ENCODE data around the gene WDR43.
A peak's percentile ranks its signal among the peaks of the same experiment; 100 is the strongest.

WDR43 gene, protein sequence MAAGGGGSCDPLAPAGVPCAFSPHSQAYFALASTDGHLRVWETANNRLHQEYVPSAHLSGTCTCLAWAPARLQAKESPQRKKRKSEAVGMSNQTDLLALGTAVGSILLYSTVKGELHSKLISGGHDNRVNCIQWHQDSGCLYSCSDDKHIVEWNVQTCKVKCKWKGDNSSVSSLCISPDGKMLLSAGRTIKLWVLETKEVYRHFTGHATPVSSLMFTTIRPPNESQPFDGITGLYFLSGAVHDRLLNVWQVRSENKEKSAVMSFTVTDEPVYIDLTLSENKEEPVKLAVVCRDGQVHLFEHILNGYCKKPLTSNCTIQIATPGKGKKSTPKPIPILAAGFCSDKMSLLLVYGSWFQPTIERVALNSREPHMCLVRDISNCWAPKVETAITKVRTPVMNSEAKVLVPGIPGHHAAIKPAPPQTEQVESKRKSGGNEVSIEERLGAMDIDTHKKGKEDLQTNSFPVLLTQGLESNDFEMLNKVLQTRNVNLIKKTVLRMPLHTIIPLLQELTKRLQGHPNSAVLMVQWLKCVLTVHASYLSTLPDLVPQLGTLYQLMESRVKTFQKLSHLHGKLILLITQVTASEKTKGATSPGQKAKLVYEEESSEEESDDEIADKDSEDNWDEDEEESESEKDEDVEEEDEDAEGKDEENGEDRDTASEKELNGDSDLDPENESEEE

DNA sequence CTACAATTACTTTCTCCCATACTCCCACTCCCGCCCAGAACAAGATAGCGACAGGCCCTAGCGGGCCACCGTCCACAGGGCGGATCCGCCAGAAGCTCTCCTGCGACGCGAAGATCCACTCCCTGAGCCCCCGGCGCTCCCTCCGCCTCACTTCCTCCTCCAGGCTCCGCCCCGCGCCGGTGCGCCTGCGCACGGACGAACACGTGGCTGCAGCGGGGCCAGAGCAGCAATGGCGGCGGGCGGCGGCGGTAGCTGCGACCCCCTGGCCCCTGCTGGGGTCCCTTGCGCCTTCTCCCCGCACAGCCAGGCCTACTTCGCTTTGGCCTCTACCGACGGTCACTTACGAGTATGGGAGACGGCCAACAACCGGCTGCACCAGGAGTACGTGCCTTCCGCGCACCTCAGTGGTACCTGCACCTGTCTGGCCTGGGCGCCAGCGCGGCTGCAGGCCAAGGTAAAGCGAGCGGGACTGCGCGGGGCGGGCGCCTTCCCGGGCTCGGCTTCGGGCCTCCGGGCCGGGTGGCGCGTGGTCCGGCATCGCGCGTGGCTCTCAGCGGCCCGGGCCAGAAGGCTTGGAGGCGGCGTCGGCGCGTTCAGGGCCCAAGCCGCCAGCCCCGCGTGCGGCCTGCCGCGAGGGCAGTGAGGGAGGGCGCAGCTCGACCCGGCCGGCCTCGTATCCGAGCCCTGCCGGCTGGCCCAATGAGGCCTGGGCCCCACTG is at the start of gene WDR43:
Gene WDR43, plus strand, starts transcription at position 198 of the 719 bp plus-strand sequence. Its CDS starts 32 bp downstream, at position 230.
- peak; percentile 95 to 97 (median 96) for DNase-seq (ENCODE audit: low read depth in 3 of 3)

DNA sequence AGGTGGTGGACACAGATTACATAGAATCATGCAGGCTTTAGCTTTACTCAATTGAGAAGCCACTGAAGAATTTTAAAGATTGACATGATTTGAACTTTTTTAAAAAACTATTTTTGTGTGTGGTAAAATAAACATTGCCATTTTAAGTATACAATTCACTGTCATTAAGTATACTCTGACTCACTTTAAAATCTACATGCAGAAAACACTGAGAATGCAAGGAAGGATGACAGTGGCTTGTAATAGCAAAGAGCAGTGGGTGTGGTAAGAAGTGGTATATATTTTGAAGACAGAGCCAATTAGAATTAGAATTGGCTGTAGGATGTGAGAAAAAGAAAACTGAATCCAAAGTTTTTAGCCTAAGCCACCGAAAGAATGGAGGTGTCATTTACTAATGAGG is 39.3 kb upstream of the WDR43 start:
- DNase-seq (ENCODE audit: low read depth in 3 of 3): no peak

DNA sequence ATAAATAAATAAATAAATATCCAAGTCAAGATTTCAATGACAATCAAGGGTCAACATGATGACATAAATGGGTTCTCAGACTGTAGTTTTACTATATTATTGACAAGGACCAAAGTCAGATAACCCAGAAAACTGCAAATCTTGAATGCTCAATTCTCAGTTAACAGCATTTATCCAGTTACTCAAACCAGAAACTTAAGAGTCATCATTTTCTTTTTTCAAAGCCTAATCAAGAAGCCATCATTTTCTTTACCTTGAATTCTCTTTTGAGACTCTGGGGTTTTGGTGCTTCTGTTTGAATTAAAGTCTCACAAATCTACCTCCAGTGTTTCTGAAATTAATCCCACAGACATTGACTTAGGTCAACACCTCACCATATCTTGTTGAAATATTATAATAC is 38.5 kb upstream of the WDR43 start:
- no peak for DNase-seq (ENCODE audit: low read depth in 3 of 3)

DNA sequence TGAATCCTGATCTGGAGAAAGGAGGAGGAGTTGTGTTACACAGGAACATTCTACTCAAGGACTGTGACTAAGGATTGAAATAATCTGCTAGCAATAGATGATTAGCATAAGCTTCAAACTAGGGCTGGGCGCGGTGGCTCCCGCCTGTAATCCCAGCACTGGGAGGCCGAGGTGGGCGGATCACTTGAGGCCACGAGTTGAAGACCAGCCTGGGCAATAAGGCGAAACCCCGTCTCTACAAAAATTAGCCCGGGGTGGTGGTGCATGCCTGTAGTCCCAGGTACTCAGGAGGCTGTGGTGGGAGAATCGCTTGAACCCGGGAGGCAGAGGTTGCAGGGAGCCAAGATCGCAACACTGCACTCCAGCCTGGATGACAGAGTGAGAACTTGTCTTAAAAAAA is 25.9 kb upstream of the WDR43 start:
- DNase-seq (ENCODE audit: low read depth in 3 of 3): no peak

DNA sequence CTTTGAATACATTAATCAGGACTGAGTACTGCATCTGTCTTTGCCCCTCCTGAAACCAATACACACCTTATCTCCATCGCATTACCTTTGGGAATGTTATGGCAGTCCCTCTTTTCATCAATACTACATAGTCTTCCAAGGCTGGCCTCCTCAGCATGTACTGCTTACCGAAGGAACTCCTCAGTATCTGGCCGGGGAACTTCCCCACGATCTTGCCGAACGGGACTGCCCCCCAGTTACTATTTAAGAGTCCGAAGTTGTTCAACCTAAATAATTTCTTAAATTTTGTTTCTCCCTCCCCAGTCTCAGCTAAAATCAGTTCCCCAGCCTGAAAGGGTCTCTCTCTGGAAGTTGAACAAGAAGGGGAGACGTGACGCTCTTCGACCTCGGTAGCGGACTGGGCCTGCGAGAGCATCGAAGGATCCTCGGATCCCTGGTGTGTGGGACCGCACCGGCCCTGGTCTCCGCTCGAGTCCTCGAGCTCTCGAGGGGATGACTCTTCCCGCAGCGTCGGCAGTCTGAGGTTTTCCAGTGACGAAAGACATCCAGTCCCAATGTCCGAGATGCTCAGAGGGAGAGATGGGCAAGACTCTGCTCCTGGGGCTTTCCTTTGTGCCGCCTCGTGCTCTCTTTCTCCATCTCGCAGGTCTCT is 24.8 kb upstream of the WDR43 start:
- DNase-seq (ENCODE audit: low read depth in 3 of 3): peak in 1 of 3 experiments; percentile 12

DNA sequence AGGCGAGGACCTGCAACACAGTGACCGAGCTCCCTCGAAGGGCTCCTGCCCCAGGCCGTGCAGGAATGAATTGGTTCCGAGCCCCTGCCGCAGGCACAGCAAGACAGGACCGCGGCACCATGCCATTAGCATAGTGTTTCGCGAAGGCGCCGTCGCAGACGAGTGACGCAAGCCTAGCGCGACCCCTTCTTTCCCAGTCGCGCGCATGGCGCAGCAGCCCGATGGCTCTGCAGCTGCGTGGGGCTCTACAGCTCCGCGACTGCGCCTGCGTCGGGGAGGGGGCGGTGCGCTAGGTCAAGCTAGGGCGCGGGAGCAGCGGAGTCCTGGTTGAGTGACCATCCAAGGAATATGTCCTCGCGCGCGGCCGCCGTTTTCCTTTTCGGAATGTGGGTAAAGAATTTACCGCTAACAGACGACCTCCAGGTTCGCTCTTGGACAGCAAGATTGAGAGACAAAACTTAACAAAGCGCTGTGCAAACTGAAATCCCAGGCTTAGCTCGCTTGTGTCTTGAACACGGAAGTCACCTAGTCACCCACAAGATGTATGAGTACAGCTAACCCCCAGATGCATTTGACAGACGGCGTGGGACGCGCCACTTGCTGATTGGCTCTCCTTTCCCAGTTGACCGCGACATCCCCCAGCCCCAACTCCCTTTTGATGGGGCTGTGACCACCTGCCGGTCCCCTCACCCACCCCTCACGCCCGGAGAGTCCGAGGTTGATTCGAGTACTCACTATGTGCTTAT is 24.1 kb upstream of the WDR43 start, which contains the start of gene TRMT61B:
Gene TRMT61B, minus strand, starts transcription at position 164 of the 746 bp plus-strand sequence. Its CDS starts 32 bp downstream, at position 132.
- peak; percentile 93 to 97 (median 97) for DNase-seq (ENCODE audit: low read depth in 3 of 3)

DNA sequence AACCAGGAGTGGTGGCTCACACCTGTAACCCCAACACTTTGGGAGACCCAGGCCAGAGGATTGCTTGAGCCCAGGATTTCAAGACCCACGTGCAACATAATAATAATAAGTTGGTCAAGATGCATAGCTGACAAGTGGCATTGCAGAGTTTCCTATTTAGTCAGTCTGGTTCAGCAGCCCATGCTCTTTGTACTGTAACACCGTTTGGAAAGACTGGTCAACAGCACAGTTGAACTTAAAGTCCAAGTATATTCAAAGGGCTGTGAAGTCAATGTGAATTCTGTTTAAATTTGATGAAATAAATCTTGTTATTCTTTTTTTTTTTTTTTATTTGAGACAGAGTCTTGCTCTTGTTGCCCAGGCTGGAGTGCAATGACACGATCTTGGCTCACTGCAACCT is 22.8 kb upstream of the WDR43 start:
- no peak for DNase-seq (ENCODE audit: low read depth in 3 of 3)

DNA sequence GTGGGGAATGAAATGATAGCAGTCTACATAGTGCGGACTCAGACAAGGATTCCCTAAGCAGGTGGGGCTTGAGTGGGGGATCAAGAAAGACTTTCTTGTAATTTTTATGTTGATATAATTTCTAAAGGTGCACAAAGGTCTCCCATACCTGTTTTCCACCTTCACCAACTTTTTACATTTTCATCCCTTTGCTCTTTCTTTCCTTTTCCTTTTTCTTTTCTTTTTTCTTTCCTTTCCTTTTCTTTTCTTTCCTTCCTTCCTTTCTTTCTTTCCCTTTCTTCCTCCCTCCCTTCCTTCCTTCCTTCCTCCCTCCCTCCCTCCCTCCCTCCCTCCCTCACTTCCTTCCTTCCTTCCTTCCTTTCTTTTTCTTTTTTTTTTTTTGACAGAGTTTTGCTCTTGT is 14.3 kb upstream of the WDR43 start:
- no peak for DNase-seq (ENCODE audit: low read depth in 3 of 3)

DNA sequence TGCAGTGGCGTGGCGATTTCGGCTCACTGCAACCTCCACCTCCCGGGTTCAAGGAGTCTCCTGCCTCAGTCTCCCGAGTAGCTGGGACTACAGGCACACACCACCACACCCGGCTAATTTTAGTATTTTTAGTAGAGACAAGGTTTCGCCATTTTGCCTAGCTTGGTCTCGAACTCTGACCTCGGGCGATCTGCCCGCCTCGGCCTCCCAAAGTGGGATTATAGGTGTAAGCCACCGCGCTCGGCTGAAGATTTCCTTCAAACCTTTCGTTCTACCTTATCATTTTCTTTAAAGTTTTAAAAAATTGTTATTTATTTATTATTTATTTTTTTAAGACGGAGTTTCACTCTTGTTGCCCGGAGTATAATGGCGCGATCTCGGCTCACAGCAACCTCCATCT is 979 bp upstream of the WDR43 start:
- no peak for DNase-seq (ENCODE audit: low read depth in 3 of 3)

DNA sequence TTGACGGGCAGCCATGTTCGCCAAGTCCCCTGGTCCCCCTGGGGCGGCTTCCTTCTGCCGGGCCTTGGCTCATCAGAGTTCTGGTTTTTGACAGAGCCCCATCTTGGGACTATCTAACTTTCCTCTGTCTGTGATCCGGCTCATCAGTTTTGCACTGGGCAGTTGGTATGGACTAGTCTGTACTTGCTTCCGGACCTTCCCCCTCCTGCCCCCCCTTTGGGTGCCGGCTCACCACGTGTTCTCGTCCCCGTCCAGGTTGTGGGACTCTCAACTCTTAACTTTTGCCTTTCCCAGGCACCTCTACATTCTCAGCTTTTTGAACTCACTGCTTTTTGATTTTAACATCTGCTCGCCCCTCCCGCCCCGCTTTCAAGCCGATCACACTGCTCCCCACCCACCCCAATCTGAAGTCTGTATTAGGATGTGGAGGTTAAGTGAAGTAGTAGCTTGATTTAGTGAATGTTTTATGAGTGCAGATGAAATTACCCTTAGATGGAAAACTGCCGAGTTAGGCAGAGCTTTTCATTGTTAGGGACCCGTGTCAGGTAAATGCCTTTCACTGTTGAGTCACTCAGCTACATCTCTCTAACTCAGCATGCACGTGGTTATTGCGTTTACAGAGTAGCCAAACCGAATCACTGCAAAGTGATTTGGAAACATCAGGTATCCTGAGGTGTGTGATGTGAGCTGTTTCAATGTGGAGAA is 874 bp downstream of the WDR43 start:
- DNase-seq (ENCODE audit: low read depth in 3 of 3): peak; percentile 11 to 41 (median 40)

DNA sequence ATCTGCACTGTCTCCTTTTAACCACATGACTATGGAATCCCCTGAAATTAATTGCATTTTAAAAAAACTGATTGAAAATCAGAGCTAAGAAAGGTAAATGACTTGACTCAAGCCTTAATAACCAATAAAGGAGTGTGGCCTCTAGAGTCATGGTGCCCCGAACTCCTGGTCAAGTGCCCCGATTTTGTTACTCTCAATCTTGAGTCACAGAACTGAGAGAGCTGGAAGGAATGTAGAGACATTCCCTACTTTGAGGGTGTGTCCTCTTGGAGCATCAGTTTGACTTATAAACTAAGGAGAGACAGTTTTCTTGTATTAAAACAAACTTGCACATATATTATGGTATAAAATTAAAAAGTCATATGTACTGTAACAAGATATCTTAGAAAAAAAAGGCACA is 2.4 kb downstream of the WDR43 start:
- no peak for DNase-seq (ENCODE audit: low read depth in 3 of 3)

DNA sequence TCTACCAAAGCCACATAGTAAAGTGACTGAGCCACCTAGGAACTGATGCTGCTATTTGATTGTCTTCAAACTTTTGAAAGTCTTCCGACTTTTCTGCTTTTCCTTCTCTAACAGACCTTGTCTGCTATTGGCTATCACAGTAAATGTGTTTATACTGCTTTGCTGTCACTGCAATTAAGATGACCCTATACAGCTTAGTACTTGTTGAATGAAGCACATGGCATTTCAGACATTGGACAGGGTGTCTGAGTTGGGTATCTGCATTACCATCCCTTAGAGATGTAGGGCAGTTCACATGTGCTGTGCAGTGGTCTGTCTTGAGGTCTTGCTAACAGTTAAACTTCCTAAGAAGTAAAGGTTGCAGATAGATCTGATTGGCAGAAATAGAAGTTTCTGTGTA is 3.6 kb downstream of the WDR43 start:
- DNase-seq (ENCODE audit: low read depth in 3 of 3): no peak

DNA sequence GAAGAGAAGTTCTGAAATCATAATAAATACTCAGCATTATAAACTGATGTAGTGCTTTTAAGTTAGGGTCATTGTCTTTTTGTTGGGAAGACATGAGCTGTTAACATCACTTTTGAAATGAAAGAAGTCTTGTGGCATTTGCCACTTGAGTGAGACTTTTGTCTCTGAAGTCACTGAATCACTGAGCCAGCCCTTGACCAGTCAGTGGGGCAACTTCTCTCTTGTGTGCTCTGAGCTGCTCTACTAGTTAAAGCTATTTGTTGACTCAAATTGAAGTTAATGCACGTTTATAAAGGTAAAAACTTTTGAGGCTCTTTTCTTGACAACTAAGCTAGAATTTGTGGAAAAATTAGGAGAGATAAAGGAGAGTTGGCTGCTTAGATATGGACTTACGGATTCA is 6.7 kb downstream of the WDR43 start:
- DNase-seq (ENCODE audit: low read depth in 3 of 3): no peak

DNA sequence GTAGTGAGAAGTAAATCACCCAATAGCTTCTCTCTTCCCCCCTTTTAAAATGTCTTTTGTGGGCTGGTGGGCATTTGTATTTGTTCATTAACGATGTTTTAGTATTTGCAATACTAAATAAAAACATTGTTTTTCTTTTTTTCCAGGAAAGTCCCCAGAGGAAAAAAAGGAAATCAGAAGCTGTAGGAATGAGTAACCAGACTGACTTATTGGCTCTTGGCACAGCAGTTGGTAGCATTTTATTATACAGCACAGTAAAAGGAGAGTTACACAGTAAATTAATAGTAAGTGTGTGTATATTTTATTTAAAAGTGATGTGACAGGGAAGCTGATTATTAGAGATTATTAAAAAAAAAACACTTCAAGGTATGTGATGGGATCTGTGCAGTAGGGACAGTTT is 7.4 kb downstream of the WDR43 start:
- DNase-seq (ENCODE audit: low read depth in 3 of 3): no peak

DNA sequence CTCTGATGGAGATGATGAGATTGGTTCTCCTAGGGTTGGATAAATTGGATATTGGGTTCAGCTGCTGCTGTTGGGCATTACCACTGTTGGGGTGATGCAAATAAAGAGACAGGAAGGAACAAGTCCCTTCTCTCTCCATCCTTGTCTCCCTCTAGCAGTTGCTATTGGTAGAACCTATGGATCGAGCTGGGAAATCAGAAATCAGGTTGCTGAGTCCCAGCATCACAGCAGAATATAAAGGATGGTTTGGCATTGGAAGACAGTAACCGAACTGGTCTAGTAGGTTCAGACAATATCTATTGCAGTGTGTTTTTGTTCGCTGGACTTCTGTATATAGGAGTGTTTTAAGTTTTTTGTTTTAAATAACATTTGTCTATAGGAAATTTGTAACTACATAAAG is 8.1 kb downstream of the WDR43 start:
- no peak for DNase-seq (ENCODE audit: low read depth in 3 of 3)

DNA sequence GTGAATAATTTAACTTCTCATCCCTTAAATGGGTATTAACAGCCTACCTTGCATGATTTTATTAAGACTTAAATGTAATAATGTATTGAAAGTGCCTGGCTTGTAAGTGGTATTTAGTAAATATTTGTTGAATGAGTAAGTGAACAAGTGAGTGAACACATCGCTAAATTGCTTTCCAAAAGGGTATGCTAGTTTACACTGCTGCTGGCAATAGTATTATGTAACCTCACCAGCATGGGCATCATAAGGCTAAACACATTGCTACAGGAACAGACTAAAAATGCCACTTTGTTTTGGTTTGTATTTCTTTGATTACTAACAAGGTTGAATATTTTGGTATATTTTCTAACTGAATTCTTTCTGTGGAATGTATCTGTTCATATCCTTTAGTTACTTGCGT is 9.8 kb downstream of the WDR43 start:
- no peak for DNase-seq (ENCODE audit: low read depth in 3 of 3)

DNA sequence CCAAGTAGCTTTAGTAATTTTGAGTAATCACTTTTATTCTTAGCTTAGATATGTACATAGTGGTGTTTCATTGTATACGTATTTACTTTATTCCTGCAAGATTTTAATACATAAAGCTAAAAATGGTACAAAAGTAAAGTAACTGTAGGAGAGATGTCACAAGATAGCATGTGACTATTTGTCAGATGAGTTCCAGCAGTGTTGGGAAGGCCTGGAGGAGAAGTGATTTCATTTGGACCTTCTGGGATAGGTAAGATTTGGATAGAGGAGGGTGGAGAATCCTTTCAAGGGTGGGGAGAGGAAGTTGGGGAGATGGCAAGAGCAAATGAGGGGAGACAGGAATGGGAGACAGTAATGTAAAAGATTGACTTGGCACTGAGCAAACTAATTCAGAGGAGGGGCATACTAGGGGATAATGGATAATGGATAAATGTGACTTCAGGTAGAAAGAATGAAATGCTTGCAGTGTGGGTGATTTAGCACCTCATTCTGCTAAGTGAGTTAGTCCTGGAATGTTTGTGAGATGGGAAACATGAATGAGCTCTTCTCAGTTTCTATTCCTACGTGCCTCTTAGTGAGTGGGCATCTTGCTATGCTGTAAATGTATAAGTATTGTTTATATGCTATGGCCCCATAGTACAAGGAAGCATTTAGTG is 10.5 kb downstream of the WDR43 start:
- no peak for DNase-seq (ENCODE audit: low read depth in 3 of 3)

DNA sequence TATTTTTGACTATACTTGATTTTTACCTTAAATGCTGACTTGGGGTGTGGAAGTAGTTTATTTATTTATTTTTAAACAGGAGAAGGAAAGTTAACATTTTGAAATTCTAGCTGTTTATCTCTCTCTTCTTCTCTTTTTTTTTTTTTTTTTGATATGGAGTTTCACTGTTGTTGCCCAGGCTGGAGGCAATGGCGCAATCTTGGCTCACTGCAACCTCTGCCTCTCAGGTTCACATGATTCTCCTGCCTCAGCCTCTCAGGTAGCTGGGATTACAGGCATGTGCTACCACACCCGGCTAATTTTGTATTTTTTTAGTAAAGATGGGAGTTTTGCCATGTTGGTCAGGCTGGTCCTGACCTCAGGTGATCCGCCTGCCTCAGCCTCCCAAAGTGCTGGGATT is 11.1 kb downstream of the WDR43 start:
- no peak for DNase-seq (ENCODE audit: low read depth in 3 of 3)

DNA sequence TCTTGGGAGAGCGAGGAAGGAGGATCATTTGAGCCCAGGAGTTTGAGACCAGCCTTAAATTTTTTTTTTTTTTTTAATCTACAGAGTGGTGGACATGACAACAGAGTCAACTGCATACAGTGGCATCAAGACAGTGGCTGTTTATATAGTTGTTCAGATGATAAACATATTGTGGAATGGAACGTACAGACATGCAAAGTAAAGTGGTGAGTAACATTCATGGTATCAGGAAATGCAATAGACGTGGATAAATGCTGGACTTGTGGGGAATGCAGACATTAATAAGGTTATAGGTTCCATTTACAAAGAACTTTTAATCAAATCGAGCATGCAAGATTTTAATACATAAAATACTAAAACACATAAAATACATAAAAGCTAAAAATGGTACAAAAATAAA is 11.9 kb downstream of the WDR43 start:
- no peak for DNase-seq (ENCODE audit: low read depth in 3 of 3)

DNA sequence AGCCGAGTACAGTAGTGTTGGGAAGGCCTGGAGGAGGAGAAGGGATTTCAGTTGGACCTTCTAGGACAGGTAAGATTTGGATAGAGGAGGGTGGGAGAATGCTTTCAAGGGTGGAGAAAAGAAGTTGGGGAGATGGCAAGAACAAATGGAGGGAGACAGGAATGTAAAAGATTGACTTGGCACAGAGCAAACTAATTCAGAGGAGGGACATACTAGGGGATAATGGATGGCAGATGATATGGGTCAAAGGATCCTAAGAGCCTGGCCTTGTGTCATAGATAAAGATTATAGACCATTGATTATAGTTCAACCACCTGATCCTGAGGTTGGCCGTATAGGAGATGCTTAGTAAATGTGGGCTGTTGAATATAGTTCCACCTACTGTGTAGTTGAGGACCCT is 12.4 kb downstream of the WDR43 start:
- DNase-seq (ENCODE audit: low read depth in 3 of 3): no peak

Data from stimulated activated CD4-positive, alpha-beta T cell treated with anti-CD3 and anti-CD28 coated beads, TNF-alpha, amount 100 ng/mL, for 24 hours (primary cell).